Measurements from ENCODE around the gene TFPT. TPM values are rescaled to one million over a fixed set of nuclear protein-coding genes. Genes with fewer than 3 reads are reported as not detected.

The TFPT gene
- total RNA-seq, 1 donor from 2014 or later: 39.6 TPM

- no peak overlapping the region for H3K4me3 ChIP-seq (ENCODE audit: low read depth, low read length)
- TF ChIP-seq CTCF (conservative IDR thresholded peaks at IDR 0.05; ENCODE audit: low read depth, low read length): no peak
- no peak for DNase-seq (ENCODE audit: low read depth)
Observed at GRCh38 chr19:54073829-54074228, 41.6 kb downstream of the TFPT start.

DNA sequence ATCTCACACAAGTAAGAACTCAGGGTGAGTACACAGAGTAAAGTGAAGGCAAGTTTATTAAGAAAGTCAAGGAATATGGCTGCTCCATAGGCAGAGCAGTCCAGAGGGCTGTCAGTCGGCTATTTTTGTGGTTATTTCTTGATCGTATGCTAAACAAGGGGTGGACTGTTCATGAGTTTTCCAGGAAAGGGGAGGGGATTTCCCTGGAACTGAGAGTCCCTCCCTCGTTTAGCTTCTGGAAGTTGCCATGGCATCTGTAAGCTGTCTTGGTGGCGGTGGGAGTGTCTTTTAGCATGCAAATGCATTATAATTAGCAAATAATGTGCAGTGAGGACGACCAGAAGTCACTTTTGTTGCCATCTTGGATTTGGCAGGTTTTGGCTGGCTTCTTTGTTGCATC is 46.0 kb downstream of the TFPT start:
- no peak for TF ChIP-seq CTCF (conservative IDR thresholded peaks at IDR 0.05; ENCODE audit: low read depth, low read length)
- DNase-seq (ENCODE audit: low read depth): no peak
- H3K4me3 ChIP-seq (ENCODE audit: low read depth, low read length): no peak overlapping the region

DNA sequence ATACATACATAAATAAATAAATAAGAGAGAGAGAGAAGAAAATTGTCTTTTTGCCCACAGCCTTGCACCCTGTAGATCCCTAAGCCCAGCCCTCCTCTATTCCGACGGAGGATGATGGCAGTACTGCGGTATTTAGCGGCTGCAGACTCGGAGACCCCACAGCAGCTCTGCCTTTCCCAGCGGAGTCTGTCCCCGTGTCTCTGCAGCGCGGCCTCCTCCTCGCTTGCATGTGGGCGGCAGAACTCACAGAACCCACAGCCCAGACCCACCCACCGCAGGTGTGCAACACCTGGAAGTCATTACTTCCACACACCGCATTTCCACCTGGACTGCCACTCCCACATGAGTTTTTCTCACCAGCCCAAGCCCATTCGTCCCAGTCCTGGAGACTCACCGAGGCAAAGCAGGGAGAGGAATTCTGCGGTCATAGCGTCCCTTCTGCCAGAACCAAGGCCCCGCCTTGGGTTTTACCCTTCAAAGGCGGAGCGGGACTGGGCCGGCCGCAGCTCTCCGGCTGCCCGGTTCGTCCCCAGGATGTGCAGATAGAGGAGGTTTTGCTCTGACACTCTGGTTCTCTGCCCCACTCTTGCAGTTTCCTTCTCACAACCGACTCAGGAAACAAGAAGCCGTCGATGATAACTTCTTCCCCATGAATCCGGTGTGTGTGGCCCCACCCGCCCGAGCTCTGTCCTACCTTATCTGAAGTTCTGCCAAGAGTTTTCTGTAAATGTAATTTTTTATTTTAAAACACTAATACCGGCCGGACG is 51.9 kb downstream of the TFPT start, which contains the start of gene VSTM1:
Gene VSTM1 (minus strand): TSS at position 548 of the 767 bp plus-strand sequence. CDS start 120 bp downstream, at position 428.
- TF ChIP-seq CTCF (conservative IDR thresholded peaks at IDR 0.05; ENCODE audit: low read depth, low read length): no peak
- no peak for DNase-seq (ENCODE audit: low read depth)
- H3K4me3 ChIP-seq (ENCODE audit: low read depth, low read length): no peak within 1 kb of the TSS

DNA sequence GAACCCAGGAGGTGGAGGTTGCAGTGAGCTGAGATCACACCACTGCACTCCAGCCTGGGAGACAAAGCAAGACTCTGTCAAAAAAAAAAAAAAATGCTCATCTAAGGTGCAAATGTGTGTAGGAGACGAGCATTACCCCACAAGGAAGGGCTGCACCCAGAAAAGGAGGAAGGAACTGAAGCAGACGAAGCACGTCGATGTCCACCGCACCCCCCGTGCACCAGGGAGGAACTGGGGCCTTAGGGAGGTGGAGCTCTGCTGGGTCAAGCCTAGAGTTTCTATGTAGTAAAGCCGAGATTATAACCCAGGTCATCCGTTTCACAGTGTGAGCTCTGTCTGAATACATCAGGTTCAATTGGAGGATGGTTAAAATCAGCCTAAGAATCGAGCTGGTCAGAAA is 52.8 kb downstream of the TFPT start:
- no peak for DNase-seq (ENCODE audit: low read depth)
- H3K4me3 ChIP-seq (ENCODE audit: low read depth, low read length): no peak overlapping the region
- TF ChIP-seq CTCF (conservative IDR thresholded peaks at IDR 0.05; ENCODE audit: low read depth, low read length): no peak

Other genes starting within 250 kb of the TFPT start
- 48.7 and 59.5 TPM in 2 replicates for gene MYADM, start 247.8 kb downstream of the TFPT start, total RNA-seq
- gene PRKCG, start 233.5 kb downstream of the TFPT start, total RNA-seq: 1.3 TPM in 1 of 2 replicates, not detected in the other
- gene CACNG7, start 206.4 kb downstream of the TFPT start, total RNA-seq: not detected in 2 replicates
- under 0.01 TPM in 1 of 2 replicates, not detected in the other for gene CACNG8, start 152.7 kb downstream of the TFPT start, total RNA-seq
- gene CACNG6, start 124.0 kb downstream of the TFPT start, total RNA-seq: 0.29 and 0.94 TPM in 2 replicates
- 0.75 TPM in 1 of 2 replicates, not detected in the other for gene VSTM1, start 51.8 kb downstream of the TFPT start, total RNA-seq
- gene TARM1, start 34.3 kb downstream of the TFPT start, total RNA-seq: not detected in 2 replicates
- gene OSCAR, start 14.9 kb downstream of the TFPT start, total RNA-seq: 0.22 TPM in 1 of 2 replicates, not detected in the other
- gene NDUFA3, start 12.8 kb downstream of the TFPT start, total RNA-seq: 35.9 and 39.6 TPM in 2 replicates
- gene PRPF31, start 97 bp upstream of the TFPT start, total RNA-seq: 64.3 and 111 TPM in 2 replicates
- gene CNOT3, start 22.1 kb upstream of the TFPT start, total RNA-seq: 17.7 and 20.5 TPM in 2 replicates
- gene LENG1, start 44.1 kb upstream of the TFPT start, total RNA-seq: 6.7 and 11.5 TPM in 2 replicates
- 3.7 and 9.5 TPM in 2 replicates for gene TMC4, start 57.5 kb upstream of the TFPT start, total RNA-seq
- 109 and 218 TPM in 2 replicates for gene MBOAT7, start 73.9 kb upstream of the TFPT start, total RNA-seq
- gene TSEN34, start 75.7 kb upstream of the TFPT start, total RNA-seq: 154 and 174 TPM in 2 replicates
- 2,374 and 2,446 TPM in 2 replicates for gene RPS9, start 85.2 kb upstream of the TFPT start, total RNA-seq
- not detected in 2 replicates for gene LILRB3, start 107.3 kb upstream of the TFPT start, total RNA-seq
- not detected in 2 replicates for gene LILRA6, start 127.1 kb upstream of the TFPT start, total RNA-seq
- not detected in 2 replicates for gene LILRB5, start 141.6 kb upstream of the TFPT start, total RNA-seq
- gene LILRB2, start 165.5 kb upstream of the TFPT start, total RNA-seq: not detected in 2 replicates
- not detected in 2 replicates for gene LILRA5, start 197.5 kb upstream of the TFPT start, total RNA-seq
- gene LILRA4, start 223.5 kb upstream of the TFPT start, total RNA-seq: not detected in 2 replicates
- not detected in 2 replicates for gene LAIR1, start 249.3 kb upstream of the TFPT start, total RNA-seq

All from epithelial cell of proximal tubule (primary cell).